ENCODE data around the gene ROR1.

Gene ROR1

DNA sequence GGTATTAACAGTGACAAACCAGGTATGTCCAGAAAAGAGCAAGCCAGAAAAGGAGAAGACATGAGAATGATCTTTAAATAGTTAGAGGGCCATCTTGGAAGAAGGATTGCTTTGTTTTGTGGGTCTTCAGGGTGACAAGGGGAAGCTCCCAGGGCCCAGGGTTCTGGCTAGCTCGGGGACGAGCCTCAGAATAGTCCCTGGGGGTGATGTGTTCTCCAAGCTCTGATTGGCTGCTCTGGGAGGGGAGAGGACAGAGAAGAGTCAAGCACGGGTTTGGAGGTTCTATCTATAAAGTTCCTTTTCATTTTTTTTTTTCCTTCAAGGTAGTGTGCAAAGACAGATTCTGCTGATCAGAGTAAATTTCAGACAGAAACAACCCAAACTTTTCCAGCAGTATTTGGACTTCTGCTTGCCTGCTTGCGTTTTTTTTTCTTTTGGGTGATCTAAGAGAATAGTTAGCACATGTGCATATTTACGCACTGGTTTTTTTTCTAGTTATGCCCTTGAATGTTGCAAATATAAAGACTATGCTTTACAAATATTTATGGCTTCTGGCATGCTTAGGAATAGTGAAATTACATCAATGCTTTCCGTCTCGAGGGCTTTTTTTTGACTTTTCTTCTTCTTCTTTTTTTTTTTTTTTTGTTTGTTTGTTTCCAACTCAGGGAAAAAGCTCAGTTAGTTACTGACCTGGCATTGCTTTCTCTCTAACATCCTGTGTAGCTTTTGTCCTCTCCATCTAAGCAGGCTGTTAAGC is 59.7 kb downstream of the ROR1 start:
- TF ChIP-seq, protein P1, sequence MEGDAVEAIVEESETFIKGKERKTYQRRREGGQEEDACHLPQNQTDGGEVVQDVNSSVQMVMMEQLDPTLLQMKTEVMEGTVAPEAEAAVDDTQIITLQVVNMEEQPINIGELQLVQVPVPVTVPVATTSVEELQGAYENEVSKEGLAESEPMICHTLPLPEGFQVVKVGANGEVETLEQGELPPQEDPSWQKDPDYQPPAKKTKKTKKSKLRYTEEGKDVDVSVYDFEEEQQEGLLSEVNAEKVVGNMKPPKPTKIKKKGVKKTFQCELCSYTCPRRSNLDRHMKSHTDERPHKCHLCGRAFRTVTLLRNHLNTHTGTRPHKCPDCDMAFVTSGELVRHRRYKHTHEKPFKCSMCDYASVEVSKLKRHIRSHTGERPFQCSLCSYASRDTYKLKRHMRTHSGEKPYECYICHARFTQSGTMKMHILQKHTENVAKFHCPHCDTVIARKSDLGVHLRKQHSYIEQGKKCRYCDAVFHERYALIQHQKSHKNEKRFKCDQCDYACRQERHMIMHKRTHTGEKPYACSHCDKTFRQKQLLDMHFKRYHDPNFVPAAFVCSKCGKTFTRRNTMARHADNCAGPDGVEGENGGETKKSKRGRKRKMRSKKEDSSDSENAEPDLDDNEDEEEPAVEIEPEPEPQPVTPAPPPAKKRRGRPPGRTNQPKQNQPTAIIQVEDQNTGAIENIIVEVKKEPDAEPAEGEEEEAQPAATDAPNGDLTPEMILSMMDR (IDR thresholded peaks at IDR 0.05; ENCODE audit: low read depth, low read length, missing control alignments): no peak
- no peak overlapping the region for H3K4me3 ChIP-seq (replicated peaks; ENCODE audit: low read depth, low read length)
- no peak for DNase-seq (ENCODE audit: extremely low read depth, low read depth)

DNA sequence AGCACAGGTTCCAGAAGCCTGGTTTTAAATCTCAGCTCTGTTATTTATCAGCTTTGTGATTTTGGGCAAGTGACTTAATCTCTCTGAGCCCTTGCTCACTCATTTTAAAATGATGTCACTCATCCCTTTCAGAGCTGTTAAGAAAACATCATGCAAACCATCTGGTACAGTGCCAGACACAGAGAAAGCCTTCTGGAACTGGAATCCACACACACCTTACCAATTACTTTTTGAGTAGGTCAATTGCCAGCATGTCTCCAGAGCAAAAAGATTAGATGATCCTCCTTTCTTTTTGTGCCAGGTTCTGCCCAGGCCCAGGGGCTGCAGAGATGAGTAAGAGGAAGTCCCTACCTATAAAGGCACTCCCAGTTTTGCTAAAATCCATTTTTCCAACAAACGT is 61.3 kb downstream of the ROR1 start:
- no peak overlapping the region for H3K4me3 ChIP-seq (replicated peaks; ENCODE audit: low read depth, low read length)
- TF ChIP-seq, protein P1 (IDR thresholded peaks at IDR 0.05; ENCODE audit: low read depth, low read length, missing control alignments): no peak
- DNase-seq (ENCODE audit: extremely low read depth, low read depth): no peak

DNA sequence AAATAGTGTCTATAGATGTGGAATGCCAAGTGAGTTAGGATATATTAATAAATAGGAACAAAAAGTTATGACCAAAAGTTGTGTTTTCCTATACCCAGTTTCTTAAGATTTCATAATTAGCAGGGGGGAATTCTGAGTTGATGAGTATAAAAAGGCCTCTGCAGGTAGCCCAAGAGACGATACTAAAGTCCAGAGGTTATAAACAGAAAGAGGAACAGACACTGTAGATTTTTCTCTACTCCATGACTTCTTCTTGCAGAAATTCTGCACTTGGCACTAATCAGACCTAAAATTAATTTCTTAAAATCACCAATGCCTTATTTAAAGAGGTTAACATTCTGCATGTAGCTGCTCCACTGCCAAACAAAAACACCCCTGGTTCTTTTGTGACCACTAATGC is 62.6 kb downstream of the ROR1 start:
- TF ChIP-seq, protein P1 (IDR thresholded peaks at IDR 0.05; ENCODE audit: low read depth, low read length, missing control alignments): no peak
- no peak overlapping the region for H3K4me3 ChIP-seq (replicated peaks; ENCODE audit: low read depth, low read length)
- no peak for DNase-seq (ENCODE audit: extremely low read depth, low read depth)

DNA sequence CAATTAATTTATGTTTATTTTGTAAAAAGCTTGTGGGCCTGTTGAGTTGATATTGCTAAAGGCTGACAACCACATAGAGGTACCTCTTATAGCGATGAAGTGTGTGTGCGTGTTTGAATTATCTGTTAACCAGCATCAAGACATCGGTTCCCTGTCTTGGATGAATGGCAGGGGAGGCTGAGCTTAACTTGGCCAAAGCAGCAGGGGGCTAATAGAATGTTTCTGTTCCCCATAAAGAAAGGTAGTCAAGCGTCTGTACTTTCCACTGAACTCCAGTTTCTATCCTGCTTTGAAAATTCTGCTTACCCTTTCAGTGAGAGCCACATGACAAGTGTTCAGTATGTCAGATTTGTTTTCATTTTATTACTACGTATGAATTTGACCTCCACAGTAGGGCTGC is 63.0 kb downstream of the ROR1 start:
- H3K4me3 ChIP-seq (replicated peaks; ENCODE audit: low read depth, low read length): no peak overlapping the region
- DNase-seq (ENCODE audit: extremely low read depth, low read depth): no peak
- TF ChIP-seq, protein P1 (IDR thresholded peaks at IDR 0.05; ENCODE audit: low read depth, low read length, missing control alignments): no peak

DNA sequence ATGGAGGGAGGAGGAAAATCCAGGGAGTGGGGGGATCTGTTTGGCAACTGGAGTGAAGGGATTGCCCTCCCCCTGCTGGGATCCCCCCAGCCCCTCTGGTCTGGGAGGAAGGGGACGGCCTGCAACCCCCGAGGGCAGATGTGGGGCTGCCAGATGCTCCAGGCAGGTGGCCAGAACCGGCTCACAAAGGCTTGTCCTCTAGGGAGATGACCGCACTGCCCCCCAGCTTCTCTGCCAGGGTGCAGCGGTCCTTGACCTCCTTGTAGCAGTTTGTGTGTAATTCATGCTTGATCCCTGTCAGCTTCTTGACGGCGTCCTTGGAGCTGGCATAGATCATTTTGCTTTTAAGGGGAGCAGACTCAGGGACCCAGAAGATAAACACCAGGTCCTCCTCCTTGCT is 69.2 kb downstream of the ROR1 start:
- TF ChIP-seq, protein P1 (IDR thresholded peaks at IDR 0.05; ENCODE audit: low read depth, low read length, missing control alignments): no peak
- H3K4me3 ChIP-seq (replicated peaks; ENCODE audit: low read depth, low read length): no peak overlapping the region
- no peak for DNase-seq (ENCODE audit: extremely low read depth, low read depth)

DNA sequence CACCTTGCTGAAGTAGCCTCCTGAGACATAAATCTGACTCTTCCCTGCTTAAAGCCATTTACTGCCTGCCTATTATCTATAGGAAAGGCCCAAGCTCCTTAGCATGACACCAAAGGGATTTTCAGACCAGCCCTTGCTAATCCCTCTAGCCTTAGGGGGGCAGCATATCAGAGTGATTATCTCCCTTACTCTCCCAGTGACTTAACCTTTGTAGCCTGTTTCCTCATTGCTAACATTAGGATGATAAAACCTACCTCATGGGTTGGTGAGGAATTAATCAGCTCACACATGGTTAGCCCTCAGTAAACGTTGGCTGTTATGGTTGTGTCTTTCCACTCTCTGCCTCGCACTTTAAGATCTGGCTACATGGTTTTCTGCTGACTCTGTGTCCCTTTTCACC is 70.1 kb downstream of the ROR1 start:
- DNase-seq (ENCODE audit: extremely low read depth, low read depth): no peak
- TF ChIP-seq, protein P1 (IDR thresholded peaks at IDR 0.05; ENCODE audit: low read depth, low read length, missing control alignments): no peak
- no peak overlapping the region for H3K4me3 ChIP-seq (replicated peaks; ENCODE audit: low read depth, low read length)

DNA sequence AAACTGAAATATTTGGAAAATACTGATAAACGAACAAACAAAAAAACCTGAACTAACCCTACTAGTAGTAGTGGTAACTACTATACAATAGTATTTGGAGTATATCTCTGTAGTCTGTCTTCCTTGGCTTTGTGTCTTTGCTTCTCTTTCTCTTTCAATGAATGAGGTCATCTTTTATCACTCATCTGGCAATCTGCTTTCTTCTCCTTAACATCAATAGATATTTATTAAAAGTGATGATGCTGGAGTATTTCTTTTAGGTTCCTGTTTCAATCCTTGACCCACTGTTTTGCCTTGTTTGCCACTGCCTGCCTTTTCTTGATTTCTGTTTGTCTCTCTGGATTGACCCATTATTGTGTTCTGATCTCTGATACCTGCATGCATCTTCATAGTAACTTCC is 71.5 kb downstream of the ROR1 start:
- TF ChIP-seq, protein P1 (IDR thresholded peaks at IDR 0.05; ENCODE audit: low read depth, low read length, missing control alignments): no peak
- no peak for DNase-seq (ENCODE audit: extremely low read depth, low read depth)
- H3K4me3 ChIP-seq (replicated peaks; ENCODE audit: low read depth, low read length): no peak overlapping the region
